PFSK-1 (cell line): Measurements from ENCODE around the gene CHID1.
A peak's percentile ranks its signal among the peaks of the same experiment; 100 is the strongest.

Source experiments
- FOXP2 ChIP-seq: optimal IDR thresholded peaks from 2 replicates; pipeline ENCODE3; 2011; ENCODE audit warnings: borderline replicate concordance, control low read depth, inconsistent platforms; ENCODE audit not compliant: insufficient read depth; ENCODE audit errors: extremely low read length, extremely low read depth
- POLR2AphosphoS5 ChIP-seq: IDR thresholded peaks from 2 replicates; pipeline ENCODE4 v1.6.1; 2012; ENCODE audit warnings: low read depth, mild to moderate bottlenecking, control low read depth, low read length, moderate library complexity
- SIN3A ChIP-seq: IDR thresholded peaks from 2 replicates; pipeline ENCODE4 v1.6.1; 2012; ENCODE audit warnings: mild to moderate bottlenecking, low read length, moderate library complexity, borderline replicate concordance; ENCODE audit not compliant: insufficient read depth
- TAF1 ChIP-seq: IDR thresholded peaks from 2 replicates; pipeline ENCODE4 v1.6.1; 2012; ENCODE audit warnings: low read length, control low read depth, borderline replicate concordance; ENCODE audit not compliant: insufficient read depth
- TF ChIP-seq, protein P1 (sequence below), 2 experiments: IDR thresholded peaks; 2 replicates each; pipeline versions ENCODE4 v1.6.1 to v1.8.0; 2011 to 2012; ENCODE audit warnings: low read depth in 2 of 2, low read length in 2 of 2, control low read depth in 1 of 2, inconsistent platforms in 1 of 2, mild to moderate bottlenecking in 1 of 2, moderate library complexity in 1 of 2; ENCODE audit not compliant: insufficient read depth in 1 of 2

The CHID1 gene

DNA sequence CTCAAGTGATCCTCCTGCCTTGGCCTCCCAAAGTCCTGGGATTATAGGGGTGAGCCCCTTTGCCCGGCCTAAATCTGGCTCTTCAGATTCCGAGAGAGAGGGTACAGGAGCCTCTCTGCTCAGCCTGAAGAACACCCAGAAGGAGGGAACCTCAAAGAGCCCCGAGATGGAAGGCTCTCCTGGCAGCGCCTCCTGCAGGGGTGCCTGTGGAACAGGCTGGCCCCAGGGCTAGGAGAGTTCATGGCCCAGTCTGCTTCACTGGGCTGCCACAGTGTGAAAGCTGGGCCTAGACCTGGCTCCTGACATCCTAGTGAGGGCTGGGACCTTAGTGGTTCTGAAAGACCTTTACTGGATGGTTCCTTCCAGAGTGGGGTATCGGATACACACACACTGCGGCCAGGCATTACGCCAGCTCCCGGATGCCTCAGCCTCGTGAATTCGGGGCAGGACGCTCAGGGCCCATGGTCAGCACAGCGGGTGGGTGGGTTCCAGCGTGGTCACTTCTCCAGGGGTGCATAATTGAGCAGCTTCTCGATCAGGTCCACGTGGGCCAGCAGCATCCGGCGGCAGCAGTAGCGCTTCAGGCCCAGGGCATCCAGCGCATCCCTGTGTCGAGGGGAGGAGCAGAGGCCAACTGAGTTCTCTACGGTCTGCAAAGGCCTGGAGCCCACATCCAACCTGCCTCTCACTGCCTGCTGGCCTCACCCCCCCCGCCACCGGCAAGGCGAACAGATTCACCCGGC is 70.6 kb downstream of the CHID1 start:
- TF ChIP-seq SIN3A (peak; percentile 38; the same call in 1 of the 2 replicates), FOXP2 (no peak), POLR2AphosphoS5 (0 out of 2 replicates have a peak, but pooled peaks have one; percentile 29)
- TF ChIP-seq, protein P1, sequence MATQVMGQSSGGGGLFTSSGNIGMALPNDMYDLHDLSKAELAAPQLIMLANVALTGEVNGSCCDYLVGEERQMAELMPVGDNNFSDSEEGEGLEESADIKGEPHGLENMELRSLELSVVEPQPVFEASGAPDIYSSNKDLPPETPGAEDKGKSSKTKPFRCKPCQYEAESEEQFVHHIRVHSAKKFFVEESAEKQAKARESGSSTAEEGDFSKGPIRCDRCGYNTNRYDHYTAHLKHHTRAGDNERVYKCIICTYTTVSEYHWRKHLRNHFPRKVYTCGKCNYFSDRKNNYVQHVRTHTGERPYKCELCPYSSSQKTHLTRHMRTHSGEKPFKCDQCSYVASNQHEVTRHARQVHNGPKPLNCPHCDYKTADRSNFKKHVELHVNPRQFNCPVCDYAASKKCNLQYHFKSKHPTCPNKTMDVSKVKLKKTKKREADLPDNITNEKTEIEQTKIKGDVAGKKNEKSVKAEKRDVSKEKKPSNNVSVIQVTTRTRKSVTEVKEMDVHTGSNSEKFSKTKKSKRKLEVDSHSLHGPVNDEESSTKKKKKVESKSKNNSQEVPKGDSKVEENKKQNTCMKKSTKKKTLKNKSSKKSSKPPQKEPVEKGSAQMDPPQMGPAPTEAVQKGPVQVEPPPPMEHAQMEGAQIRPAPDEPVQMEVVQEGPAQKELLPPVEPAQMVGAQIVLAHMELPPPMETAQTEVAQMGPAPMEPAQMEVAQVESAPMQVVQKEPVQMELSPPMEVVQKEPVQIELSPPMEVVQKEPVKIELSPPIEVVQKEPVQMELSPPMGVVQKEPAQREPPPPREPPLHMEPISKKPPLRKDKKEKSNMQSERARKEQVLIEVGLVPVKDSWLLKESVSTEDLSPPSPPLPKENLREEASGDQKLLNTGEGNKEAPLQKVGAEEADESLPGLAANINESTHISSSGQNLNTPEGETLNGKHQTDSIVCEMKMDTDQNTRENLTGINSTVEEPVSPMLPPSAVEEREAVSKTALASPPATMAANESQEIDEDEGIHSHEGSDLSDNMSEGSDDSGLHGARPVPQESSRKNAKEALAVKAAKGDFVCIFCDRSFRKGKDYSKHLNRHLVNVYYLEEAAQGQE (IDR thresholded peaks at IDR 0.05; ENCODE audit: insufficient read depth in 1 of 2, low read depth in 2 of 2, low read length in 2 of 2), result no peak

DNA sequence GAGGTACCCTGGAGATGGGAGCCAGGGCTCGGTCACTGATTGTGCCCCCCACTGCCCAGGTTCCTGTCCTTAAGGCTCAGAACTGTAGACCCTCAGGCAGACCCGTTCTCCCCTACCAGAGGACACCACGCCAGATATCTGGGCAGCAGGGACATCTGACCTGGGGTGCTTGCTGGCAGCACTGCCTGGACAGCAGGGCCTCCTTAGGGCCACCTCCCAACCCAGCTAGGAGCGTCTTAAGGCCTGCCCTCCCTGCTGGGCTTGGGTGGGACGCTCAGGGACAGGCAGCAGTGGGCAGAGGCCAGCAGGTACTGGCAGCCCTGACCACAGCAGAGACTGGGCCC is 71.4 kb downstream of the CHID1 start:
- TF ChIP-seq TAF1 (no peak), POLR2AphosphoS5 (peak; percentile 57; the same call in 1 of the 2 replicates)

DNA sequence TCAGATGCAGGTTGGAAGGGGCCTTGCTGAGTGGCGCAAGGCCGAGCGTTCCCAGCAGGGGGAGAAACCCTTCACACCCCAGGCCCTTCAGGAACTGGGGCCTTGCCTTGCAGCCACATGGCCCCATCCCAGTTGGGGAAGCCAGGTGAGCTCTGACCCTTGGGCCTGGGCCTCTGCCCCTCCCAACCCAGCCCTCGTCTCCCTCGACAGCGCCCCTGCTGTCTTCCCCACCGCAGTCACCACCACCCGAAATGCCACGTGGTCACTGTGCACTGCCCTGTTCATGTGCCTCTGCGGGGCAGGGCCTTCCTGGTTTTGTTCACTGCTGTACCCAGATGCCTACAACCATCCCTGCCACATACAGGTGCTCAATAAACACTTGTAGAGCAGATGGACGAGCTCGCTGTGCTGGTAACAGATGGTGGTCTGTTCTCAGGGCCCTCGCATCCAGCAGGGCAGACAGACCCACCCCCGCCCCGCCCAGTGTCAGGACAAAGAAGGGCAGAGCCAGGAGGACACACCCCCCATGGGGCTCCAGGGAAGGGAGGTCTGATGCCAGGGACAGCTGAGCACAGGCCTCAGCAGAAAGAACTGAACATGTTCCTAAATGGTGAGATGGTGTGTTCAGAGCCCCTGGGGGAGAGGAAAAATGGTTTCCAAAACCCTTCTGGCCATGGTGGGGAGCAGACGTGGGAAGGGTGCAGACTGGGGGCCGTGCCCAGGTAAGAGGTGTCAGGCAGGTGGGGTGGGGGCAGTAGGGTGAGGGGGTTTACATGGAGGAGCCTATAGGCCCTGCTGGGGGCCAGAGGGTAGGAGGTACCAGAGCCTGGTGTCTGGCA is 72.0 kb downstream of the CHID1 start:
- TF ChIP-seq, protein P1 (IDR thresholded peaks at IDR 0.05; ENCODE audit: insufficient read depth in 1 of 2, low read depth in 2 of 2, low read length in 2 of 2), result no peak
- TF ChIP-seq FOXP2 (no peak), POLR2AphosphoS5 (no peak; the same call in 1 of the 2 replicates), SIN3A (peak; percentile 14; the same call in 1 of the 2 replicates), TAF1 (no peak; the same call in 1 of the 2 replicates)

DNA sequence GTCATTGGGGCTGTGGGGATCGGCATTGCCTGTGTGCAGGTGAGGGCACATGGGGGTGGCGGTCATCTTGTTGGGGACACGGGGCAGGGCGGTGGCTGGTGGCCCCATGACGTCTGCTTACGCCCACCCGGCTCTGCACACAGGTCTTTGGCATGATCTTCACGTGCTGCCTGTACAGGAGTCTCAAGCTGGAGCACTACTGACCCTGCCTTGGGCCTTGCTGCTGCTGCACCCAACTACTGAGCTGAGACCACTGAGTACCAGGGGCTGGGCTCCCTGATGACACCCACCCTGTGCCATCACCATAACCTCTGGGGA is 72.7 kb downstream of the CHID1 start:
- TF ChIP-seq POLR2AphosphoS5, result peak; percentile 17
- TF ChIP-seq SIN3A, result no peak

DNA sequence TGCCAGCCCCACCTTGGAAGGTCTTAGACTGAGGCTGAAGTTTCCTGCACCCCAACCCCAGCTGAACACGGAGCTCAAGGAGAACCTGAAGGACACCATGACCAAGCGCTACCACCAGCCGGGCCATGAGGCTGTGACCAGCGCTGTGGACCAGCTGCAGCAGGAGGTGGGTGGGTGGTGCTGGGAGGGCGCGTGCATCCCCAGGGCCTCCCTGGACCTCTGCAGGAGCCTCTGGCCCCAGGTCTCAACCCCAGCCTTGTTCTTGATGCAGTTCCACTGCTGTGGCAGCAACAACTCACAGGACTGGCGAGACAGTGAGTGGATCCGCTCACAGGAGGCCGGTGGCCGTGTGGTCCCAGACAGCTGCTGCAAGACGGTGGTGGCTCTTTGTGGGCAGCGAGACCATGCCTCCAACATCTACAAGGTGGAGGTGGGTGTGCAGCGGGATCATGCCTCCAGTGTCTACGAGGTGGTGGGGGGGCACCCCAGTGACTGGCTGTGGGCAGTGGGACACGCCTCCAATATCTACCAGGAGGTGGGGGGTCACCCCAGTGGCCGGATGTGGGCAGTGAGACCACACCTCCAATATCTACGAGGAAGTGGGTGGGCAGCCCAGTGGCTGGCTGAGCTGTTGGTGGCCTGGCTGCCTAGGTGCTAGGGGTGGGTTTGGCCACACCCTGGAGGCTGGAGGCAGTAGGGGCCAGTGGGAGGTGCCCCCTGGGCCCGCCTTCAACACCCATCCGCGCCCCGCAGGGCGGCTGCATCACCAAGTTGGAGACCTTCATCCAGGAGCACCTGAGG is 73.2 kb downstream of the CHID1 start:
- no peak for TF ChIP-seq SIN3A
- TF ChIP-seq, protein P1 (IDR thresholded peaks at IDR 0.05; ENCODE audit: insufficient read depth in 1 of 2, low read depth in 2 of 2, low read length in 2 of 2), result no peak

DNA sequence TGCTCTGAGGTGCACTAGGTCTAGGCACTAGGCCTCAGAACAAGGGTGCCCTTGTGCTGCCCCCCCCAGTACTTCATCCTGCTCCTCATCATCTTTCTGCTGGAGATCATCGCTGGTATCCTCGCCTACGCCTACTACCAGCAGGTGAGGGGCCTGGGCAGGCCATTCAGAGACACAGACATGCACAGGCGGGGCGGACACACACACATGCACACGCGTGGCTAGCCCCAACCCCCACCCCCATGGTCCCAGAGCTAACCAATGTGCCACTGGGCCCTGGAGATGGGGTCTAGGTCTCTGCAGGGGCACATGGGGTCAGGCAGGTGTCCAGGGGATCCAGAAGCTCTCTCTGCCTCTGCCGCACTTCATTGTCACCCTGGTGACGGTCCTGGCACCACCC is 73.9 kb downstream of the CHID1 start:
- TF ChIP-seq SIN3A (no peak), POLR2AphosphoS5 (0 out of 2 replicates have a peak, but pooled peaks have one; percentile 31), FOXP2 (no peak)
